ENCODE measurements around the gene MTHFSD.

- TF ChIP-seq CTCF (IDR thresholded peaks at IDR 0.05; ENCODE audit: control extremely low read depth in 1 of 3, insufficient read depth in 1 of 3, low read depth in 1 of 3, low read length in 3 of 3) (no peak), POLR2A (IDR thresholded peaks at IDR 0.05; ENCODE audit: control extremely low read depth in 1 of 2, low read depth in 2 of 2, low read length in 2 of 2) (no peak), SIN3A (conservative IDR thresholded peaks at IDR 0.05 in 1 of 2, IDR thresholded peaks at IDR 0.05 in 1 of 2; ENCODE audit: low read depth in 1 of 2, low read length in 2 of 2) (no peak), POLR2AphosphoS5 (IDR thresholded peaks at IDR 0.05; ENCODE audit: low read depth, low read length) (no peak), JUND (IDR thresholded peaks at IDR 0.05; ENCODE audit: low read length) (no peak), SP1 (IDR thresholded peaks at IDR 0.05; ENCODE audit: low read depth, low read length) (no peak), ATF2 (IDR thresholded peaks at IDR 0.05; ENCODE audit: low read length) (no peak), EZH2 (IDR thresholded peaks at IDR 0.05; ENCODE audit: low read depth, low read length, severe bottlenecking) (no peak), CHD2 (IDR thresholded peaks at IDR 0.05; ENCODE audit: low read length) (no peak), CREB1 (IDR thresholded peaks at IDR 0.05) (no peak)
Observed at GRCh38 chr16:86553356-86553755, 1.7 kb downstream of the MTHFSD start.

All from H1 (cell line).